ENCODE data around the gene SEC63. TPM values are rescaled to one million over a fixed set of nuclear protein-coding genes. Genes with fewer than 3 reads are reported as not detected.

Gene SEC63
- total RNA-seq, 4 donors from 2014 or later: 24.2 to 44.9 (median 37.2) TPM

- H3K27ac ChIP-seq (replicated peaks in 1 of 4): no peak overlapping the region
- intact Hi-C loops (cut with DNase I): no loop called here
- no peaks in the 10 kb centered on the region for H3K36me3 ChIP-seq
- WGBS: 92% methylated on average over 3 of the region's 3 CpGs
- peaks cover 3 to 6% (median 6%) of the 10 kb centered on the region in 4 donors for H3K4me1 ChIP-seq
- H3K4me3 ChIP-seq: no peak overlapping the region
- H3K27me3 ChIP-seq: no peaks in the 10 kb centered on the region
- H3K9me3 ChIP-seq: no peaks in the 10 kb centered on the region
- DNase-seq (ENCODE audit: extremely low spot score): peak; percentile 42
- no peak for TF ChIP-seq POLR2A (IDR thresholded peaks at IDR 0.05; ENCODE audit: low read depth)
- no peak for TF ChIP-seq POLR2AphosphoS5 (IDR thresholded peaks at IDR 0.05)
- TF ChIP-seq EP300 (IDR thresholded peaks at IDR 0.05): no peak
- TF ChIP-seq CTCF (IDR thresholded peaks at IDR 0.05): no peak
Observed at GRCh38 chr6:107853230-107853629, 104.8 kb downstream of the SEC63 start.

- Histone ChIP-seq H3K27me3 (peaks cover 0 to 23% (median 0%) of the 10 kb centered on the region in 4 donors), H3K4me1 (peaks cover 8 to 14% (median 12%) of the 10 kb centered on the region in 4 donors), H3K9me3 (no peaks in the 10 kb centered on the region), H3K27ac (replicated peaks in 1 of 4) (no peak overlapping the region), H3K4me3 (no peak overlapping the region), H3K36me3 (no peaks in the 10 kb centered on the region)
- no peak for TF ChIP-seq POLR2AphosphoS5 (IDR thresholded peaks at IDR 0.05)
- TF ChIP-seq EP300 (IDR thresholded peaks at IDR 0.05): no peak
- TF ChIP-seq POLR2A (IDR thresholded peaks at IDR 0.05; ENCODE audit: low read depth): no peak
- TF ChIP-seq CTCF (IDR thresholded peaks at IDR 0.05): no peak
- intact Hi-C loops (cut with DNase I): loop anchor here (2.0 kb wide), 1 partner anchor 175 kb away; no protein-coding TSS in a partner anchor
- 96% methylated on average over 6 of the region's 6 CpGs for WGBS
- DNase-seq (ENCODE audit: extremely low spot score): no peak
Observed at GRCh38 chr6:107849325-107849724, 108.7 kb downstream of the SEC63 start.

- Histone ChIP-seq H3K4me3 (peak overlapping the region; percentile 48 to 65 (median 54)), H3K27ac (replicated peaks in 1 of 4) (no peak overlapping the region), H3K4me1 (peaks cover 8 to 14% (median 12%) of the 10 kb centered on the region in 4 donors), H3K36me3 (no peaks in the 10 kb centered on the region), H3K9me3 (no peaks in the 10 kb centered on the region), H3K27me3 (peaks cover 0 to 23% (median 0%) of the 10 kb centered on the region in 4 donors)
- no peak for TF ChIP-seq POLR2A (IDR thresholded peaks at IDR 0.05; ENCODE audit: low read depth)
- TF ChIP-seq CTCF (IDR thresholded peaks at IDR 0.05): peak; percentile 88 to 100 (median 94)
- TF ChIP-seq EP300 (IDR thresholded peaks at IDR 0.05): no peak
- TF ChIP-seq POLR2AphosphoS5 (IDR thresholded peaks at IDR 0.05): peak in 1 of 2 donors; percentile 38
- 12% methylated on average over 32 of the region's 52 CpGs for WGBS
- DNase-seq (ENCODE audit: extremely low spot score): peak; percentile 95
- intact Hi-C loops (cut with DNase I): loop anchor here (2.0 kb wide), 1 partner anchor 173 kb away; no protein-coding TSS in a partner anchor
Observed at GRCh38 chr6:107847844-107848802, 109.9 kb downstream of the SEC63 start.

- intact Hi-C loops (cut with DNase I): no loop called here
- 59% methylated on average over 3 of the region's 4 CpGs for WGBS
Observed at GRCh38 chr6:107846262-107846795, 111.7 kb downstream of the SEC63 start.

GRCh38 chr6:107845777-107846176, 112.2 kb downstream of the SEC63 start:
- H3K27me3 ChIP-seq: peaks cover 0 to 23% (median 0%) of the 10 kb centered on the region in 4 donors
- no peaks in the 10 kb centered on the region for H3K36me3 ChIP-seq
- no peak overlapping the region for H3K27ac ChIP-seq (replicated peaks in 1 of 4)
- WGBS: 95% methylated on average over 7 of the region's 7 CpGs
- TF ChIP-seq EP300 (IDR thresholded peaks at IDR 0.05) (no peak), CTCF (IDR thresholded peaks at IDR 0.05) (no peak), POLR2AphosphoS5 (IDR thresholded peaks at IDR 0.05) (no peak), POLR2A (IDR thresholded peaks at IDR 0.05; ENCODE audit: low read depth) (no peak)
- H3K4me1 ChIP-seq: peaks cover 8 to 14% (median 12%) of the 10 kb centered on the region in 4 donors
- H3K9me3 ChIP-seq: no peaks in the 10 kb centered on the region
- peak; percentile 60 for DNase-seq (ENCODE audit: extremely low spot score)
- intact Hi-C loops (cut with DNase I): no loop called here
- H3K4me3 ChIP-seq: no peak overlapping the region

More at GRCh38 chr6:107846262-107846795, 111.7 kb downstream of the SEC63 start:
- H3K9me3 ChIP-seq: no peaks in the 10 kb centered on the region
- no peak overlapping the region for H3K27ac ChIP-seq (replicated peaks in 1 of 4)
- peaks cover 8 to 14% (median 12%) of the 10 kb centered on the region in 4 donors for H3K4me1 ChIP-seq
- DNase-seq (ENCODE audit: extremely low spot score): peak; percentile 53
- H3K4me3 ChIP-seq: no peak overlapping the region
- no peak for TF ChIP-seq POLR2AphosphoS5 (IDR thresholded peaks at IDR 0.05)
- no peaks in the 10 kb centered on the region for H3K36me3 ChIP-seq
- H3K27me3 ChIP-seq: peaks cover 0 to 23% (median 0%) of the 10 kb centered on the region in 4 donors

Measured in esophagus muscularis mucosa (tissue), 4 donors.